Osteoblast (primary cell): ENCODE data around the gene CPNE9. TPM values are rescaled to one million over a fixed set of nuclear protein-coding genes. Genes with fewer than 3 reads are reported as not detected.

Experiments
- DNase-seq: peaks from one replicate; pipeline ENCODE4 v3.0.0; 2011; ENCODE audit warnings: low spot score, mixed read lengths; ENCODE audit not compliant: insufficient read length; ENCODE audit errors: missing footprints
- H2AFZ ChIP-seq: 2 replicates; pipeline ENCODE4 v1.6.0; 2011; ENCODE audit warnings: mild to moderate bottlenecking, low read length
- H3K27ac ChIP-seq: 2 replicates; pipeline ENCODE4 v1.5.1; 2011; ENCODE audit warnings: mild to moderate bottlenecking, low read depth, low read length, moderate library complexity
- H3K27me3 ChIP-seq: 2 replicates; pipeline ENCODE4 v1.6.0; 2012; ENCODE audit warnings: mild to moderate bottlenecking, control low read depth, inconsistent platforms, low read length, moderate library complexity; ENCODE audit not compliant: insufficient read depth
- H3K36me3 ChIP-seq: 2 replicates; pipeline ENCODE4 v1.5.1; 2011; ENCODE audit warnings: mild to moderate bottlenecking, low read length, control low read depth, moderate library complexity; ENCODE audit not compliant: insufficient read depth
- H3K4me1 ChIP-seq: 2 replicates; pipeline ENCODE4 v1.5.1; 2011; ENCODE audit warnings: mild to moderate bottlenecking, low read length, control low read depth, moderate library complexity; ENCODE audit not compliant: insufficient read depth
- H3K4me2 ChIP-seq: 2 replicates; pipeline ENCODE4 v1.6.0; 2011; ENCODE audit warnings: mild to moderate bottlenecking, low read length; ENCODE audit not compliant: insufficient read depth
- H3K4me3 ChIP-seq: fragments of 200-600 bp; sonication (generic); 3 replicates; pipeline ENCODE4 v1.5.1; 2012; ENCODE audit warnings: mild to moderate bottlenecking, low read length, inconsistent platforms; ENCODE audit not compliant: insufficient read depth
- H3K79me2 ChIP-seq: 2 replicates; pipeline ENCODE4 v1.6.0; 2012; ENCODE audit warnings: mild to moderate bottlenecking, low read length, control low read depth, inconsistent platforms; ENCODE audit not compliant: insufficient read depth
- H3K9me3 ChIP-seq: 2 replicates; pipeline ENCODE4 v1.5.1; 2011; ENCODE audit warnings: low read depth, low read length, control low read depth
- H4K20me1 ChIP-seq: 2 replicates; pipeline ENCODE4 v1.6.0; 2012; ENCODE audit warnings: mild to moderate bottlenecking, low read length, control low read depth; ENCODE audit not compliant: insufficient read depth
- CTCF ChIP-seq: IDR thresholded peaks from 2 replicates; pipeline ENCODE4 v1.5.1; 2011; ENCODE audit warnings: mild to moderate bottlenecking, low read depth, low read length, moderate library complexity; ENCODE audit errors: extremely low read depth
- total RNA-seq: library from RNA; depleted of rRNA; stranded (reverse); fragments of >200 nt; gene quantifications from 2 replicates; pipeline ENCODE4 v1.2.3, GENCODE V29; 2012

CPNE9 gene
- total RNA-seq, 1 donor = not detected

GRCh38 chr3:9664119-9664751, 39.4 kb upstream of the CPNE9 start:
- Histone ChIP-seq H4K20me1 (peaks cover 14% of the 10 kb centered on the region), H3K79me2 (peaks cover 18% of the 10 kb centered on the region), H3K4me3 (no peak overlapping the region), H3K27me3 (no peaks in the 10 kb centered on the region), H3K27ac (no peak overlapping the region), H3K9me3 (no peaks in the 10 kb centered on the region), H3K36me3 (peaks cover 43% of the 10 kb centered on the region), H2AFZ (no peak overlapping the region), H3K4me2 (no peak overlapping the region), H3K4me1 (no peaks in the 10 kb centered on the region)
- no peak for TF ChIP-seq CTCF
- no peak for DNase-seq

DNA sequence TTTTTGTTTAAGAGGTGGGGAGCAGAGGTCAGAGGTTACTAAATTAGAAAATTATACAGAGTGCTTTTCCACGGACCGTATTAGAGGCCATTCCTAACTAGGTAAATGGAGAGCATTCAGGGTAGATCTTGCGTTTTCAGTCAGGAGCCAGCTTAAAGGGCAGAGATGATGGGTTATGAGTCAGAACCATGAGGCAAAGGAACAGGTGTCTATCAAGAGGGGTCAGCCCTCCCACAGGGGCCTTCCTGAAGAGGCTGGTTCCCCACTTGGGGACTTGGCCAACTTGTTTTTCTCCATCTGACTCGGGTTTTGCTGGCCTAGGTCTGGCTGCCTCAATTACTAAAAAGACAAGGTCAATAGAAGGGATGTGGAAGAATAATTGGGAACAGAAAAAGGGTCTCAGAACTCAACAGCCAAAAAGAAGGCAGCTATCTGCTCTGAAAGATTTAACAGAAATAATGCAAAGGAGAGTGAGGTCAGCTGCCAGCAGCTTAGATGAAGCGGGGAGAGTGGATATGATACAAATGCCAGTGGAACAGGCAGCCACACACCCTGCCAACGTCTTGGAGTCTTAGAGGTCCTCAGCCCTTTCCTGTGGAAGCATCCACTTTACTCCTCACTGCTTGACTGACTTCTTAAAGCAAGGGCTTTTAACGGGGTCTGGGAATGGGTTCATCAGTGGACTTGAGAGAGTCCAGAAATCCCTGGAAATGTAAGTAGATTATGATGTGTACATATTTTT, 36.8 kb upstream of the CPNE9 start:
- H3K27me3 ChIP-seq = no peaks in the 10 kb centered on the region
- H4K20me1 ChIP-seq = peaks cover 5% of the 10 kb centered on the region
- H3K4me2 ChIP-seq = no peak overlapping the region
- DNase-seq = no peak
- no peaks in the 10 kb centered on the region for H3K4me1 ChIP-seq
- no peak overlapping the region for H2AFZ ChIP-seq
- peaks cover 5% of the 10 kb centered on the region for H3K79me2 ChIP-seq
- no peak for TF ChIP-seq CTCF
- peaks cover 58% of the 10 kb centered on the region for H3K36me3 ChIP-seq
- no peak overlapping the region for H3K27ac ChIP-seq
- no peak overlapping the region for H3K4me3 ChIP-seq
- H3K9me3 ChIP-seq = no peaks in the 10 kb centered on the region

DNA sequence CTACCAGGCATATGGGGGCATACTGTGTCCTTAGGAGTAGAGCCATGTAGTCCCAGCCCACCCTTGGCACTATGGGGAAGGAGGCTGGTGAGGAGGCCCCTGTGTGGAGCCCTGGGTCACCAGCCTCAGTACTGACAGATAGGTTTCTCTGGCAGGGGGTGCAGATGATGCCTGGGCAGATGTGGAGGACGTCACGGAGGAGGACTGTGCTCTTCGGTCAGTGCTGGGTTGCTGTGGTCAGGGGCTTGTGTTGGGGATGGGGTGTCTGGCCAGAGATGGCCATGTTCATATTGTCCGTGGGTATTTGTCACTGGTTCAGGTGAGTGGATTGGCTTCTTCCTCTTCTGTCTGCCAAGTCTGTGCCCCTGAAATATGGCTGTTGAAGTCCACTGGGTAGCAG, 34.4 kb upstream of the CPNE9 start:
- TF ChIP-seq CTCF = no peak
- no peak overlapping the region for H3K27ac ChIP-seq

DNA sequence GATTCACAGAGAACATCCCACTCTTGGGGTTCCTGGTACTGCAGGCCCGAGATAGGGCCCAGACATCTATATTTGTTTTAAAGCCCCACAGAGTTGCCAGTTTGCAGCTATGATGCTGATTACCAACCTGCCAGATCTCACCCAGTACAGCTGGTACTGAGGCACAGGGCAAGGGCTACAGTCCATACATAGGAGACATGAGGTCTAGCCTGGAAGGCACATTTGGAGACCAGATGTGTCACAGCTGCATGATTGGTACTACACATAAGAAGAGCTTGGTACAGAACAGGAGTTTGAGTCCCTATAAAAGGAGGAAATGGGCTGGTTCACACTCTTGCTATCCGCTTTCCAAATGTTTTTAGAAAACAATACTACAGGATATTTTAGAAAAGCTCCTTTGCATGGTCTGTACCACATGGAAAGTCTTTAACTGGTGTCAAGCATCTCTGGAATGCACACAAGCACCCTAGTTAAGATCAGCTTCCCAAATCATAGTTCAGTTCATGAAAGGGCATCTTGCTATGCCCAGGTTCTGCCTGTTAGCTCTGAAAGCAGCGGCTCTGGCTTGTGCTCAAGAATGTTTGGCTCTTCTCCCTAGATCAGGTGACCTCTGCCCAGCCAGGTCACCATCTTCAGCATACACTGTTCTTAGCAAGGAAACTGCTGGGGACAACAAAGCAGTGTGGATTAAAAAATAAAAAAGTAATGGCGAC, 33.8 kb upstream of the CPNE9 start:
- Histone ChIP-seq H3K9me3 (no peaks in the 10 kb centered on the region), H3K36me3 (peaks cover 65% of the 10 kb centered on the region), H3K27me3 (no peaks in the 10 kb centered on the region), H3K4me3 (no peak overlapping the region), H3K27ac (no peak overlapping the region), H3K4me1 (no peaks in the 10 kb centered on the region), H4K20me1 (peaks cover 5% of the 10 kb centered on the region), H3K79me2 (no peaks in the 10 kb centered on the region), H2AFZ (no peak overlapping the region), H3K4me2 (no peak overlapping the region)
- TF ChIP-seq CTCF = no peak
- DNase-seq = no peak

More for the DNA sequence above, 34.4 kb upstream of the CPNE9 start:
- peaks cover 5% of the 10 kb centered on the region for H4K20me1 ChIP-seq
- H3K36me3 ChIP-seq = peaks cover 67% of the 10 kb centered on the region
- H3K79me2 ChIP-seq = no peaks in the 10 kb centered on the region
- H3K4me3 ChIP-seq = no peak overlapping the region
- H3K9me3 ChIP-seq = no peaks in the 10 kb centered on the region
- DNase-seq = no peak
- H2AFZ ChIP-seq = no peak overlapping the region
- H3K4me1 ChIP-seq = no peaks in the 10 kb centered on the region
- no peaks in the 10 kb centered on the region for H3K27me3 ChIP-seq
- no peak overlapping the region for H3K4me2 ChIP-seq
